ENCODE data around the gene DEFB132. TPM values are rescaled to one million over a fixed set of nuclear protein-coding genes. Genes with fewer than 3 reads are reported as not detected.

Gene DEFB132
- total and polyA plus RNA-seq, 2 of the 13 experiments (the other 11 are each of a cell fraction or from before 2014, with no cell fraction given) = not detected

DNA sequence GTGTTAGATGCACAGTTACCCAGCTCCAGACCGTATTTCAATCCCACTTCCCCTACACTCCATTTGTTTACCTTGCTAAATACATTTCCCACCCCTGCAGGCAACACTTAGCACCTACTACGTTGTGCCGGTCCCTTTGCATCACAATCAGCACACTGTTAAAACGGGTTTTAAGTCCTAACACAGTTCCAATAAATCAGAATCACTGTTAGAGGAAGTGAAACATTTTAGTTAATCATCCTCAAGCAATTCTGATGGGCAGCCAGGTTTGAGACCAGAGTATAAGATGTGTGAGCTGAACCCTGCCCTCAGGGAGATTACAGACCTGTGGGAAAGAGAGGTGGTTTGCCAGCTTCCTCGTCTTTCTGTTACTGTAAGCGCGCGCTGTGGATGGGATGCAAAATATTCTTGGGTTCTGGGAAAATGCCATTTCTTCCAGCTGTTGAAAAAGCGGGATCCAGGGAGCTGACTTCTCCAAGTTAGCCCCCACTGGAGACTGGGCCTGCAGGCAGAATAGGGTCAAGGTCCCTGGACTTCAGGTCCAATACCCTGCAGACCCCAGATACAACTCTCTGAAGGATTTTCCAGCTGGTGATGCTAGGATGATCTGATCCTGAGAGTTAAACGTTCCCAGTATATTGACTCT, 42.9 kb downstream of the DEFB132 start (continued):
- TF ChIP-seq HOXD1 (CRISPR knock-in tag; IDR thresholded peaks at IDR 0.05) (0 out of 2 replicates have a peak, but pooled peaks have one; percentile 13), ZNF772 (CRISPR knock-in tag; IDR thresholded peaks at IDR 0.05) (no peak), REXO4 (CRISPR knock-in tag; IDR thresholded peaks at IDR 0.05; ENCODE audit: borderline replicate concordance) (no peak), ZC3H4 (CRISPR knock-in tag; IDR thresholded peaks at IDR 0.05; ENCODE audit: borderline replicate concordance) (peak; percentile 63), KLF16 (CRISPR knock-in tag; IDR thresholded peaks at IDR 0.05) (0 out of 4 replicates have a peak, but pooled peaks of 1 of the 2 experiments have one; percentile 40), TEAD2 (CRISPR knock-in tag; IDR thresholded peaks at IDR 0.05) (no peak)

DNA sequence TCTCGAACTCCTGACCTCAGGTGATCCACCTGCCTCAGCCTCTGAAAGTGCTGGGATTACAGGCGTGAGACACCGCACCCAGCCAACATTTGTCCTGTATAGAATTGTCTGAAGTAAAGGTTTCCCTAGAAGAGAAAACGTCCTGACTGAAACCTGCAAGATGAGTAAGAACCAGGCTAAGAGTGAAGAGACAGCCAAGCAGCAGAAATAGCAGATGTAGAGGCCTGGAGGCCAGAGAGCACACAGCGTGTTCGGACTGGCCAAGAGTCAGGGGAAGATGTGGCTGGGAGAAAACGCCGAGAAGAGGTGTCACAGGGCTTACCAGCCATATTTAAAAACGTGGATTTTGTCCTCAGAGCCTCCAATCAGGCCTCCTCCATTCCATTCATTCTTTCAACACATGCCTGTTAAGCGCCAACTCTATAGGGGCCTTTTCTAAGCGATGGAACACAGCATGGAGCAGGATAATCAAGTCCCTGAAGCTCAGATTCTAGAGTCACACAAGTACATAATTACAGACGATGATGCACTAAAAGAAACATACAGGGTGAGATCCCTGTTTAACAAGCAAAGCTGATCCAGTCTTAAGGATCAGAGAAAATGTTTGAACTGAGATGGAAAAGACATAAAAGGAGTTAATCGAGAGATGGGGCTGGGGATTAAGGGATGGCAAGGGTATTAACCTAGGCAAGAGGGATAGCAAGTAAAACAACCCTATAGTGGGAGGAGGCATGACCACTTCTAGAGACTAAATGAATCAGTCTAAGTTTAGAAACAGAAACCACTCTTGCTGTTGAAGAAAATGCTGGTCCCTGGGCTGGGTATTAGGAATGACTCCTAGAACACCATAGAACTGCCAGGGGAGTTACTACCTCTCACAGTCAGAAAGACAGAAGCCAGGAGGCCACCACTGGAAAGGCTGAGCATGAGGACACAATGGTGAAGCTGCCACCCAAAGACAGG, 44.6 kb downstream of the DEFB132 start:
- H2AFZ ChIP-seq (ENCODE audit: low read length) = no peak overlapping the region
- H3K4me1 ChIP-seq (ENCODE audit: insufficient read depth, low read length) = peaks cover 37% of the 10 kb centered on the region
- ATAC-seq = no peak
- no TSS peak for BruUV-seq (replicated peaks)
- H3K27me3 ChIP-seq (ENCODE audit: control insufficient read depth in 1 of 2, insufficient read depth in 2 of 2, low read length in 2 of 2) = no peaks in the 10 kb centered on the region; a peak in 1 of 5 replicates
- H4K20me1 ChIP-seq (ENCODE audit: insufficient read depth, low read length) = peaks cover 25% of the 10 kb centered on the region
- ChIA-PET POLR2A (interaction anchor here (1.0 to 8.1 kb wide), 6 partner anchors 23 to 68 kb away, joined by 3 to 106 read pairs (median 5); partner anchors contain the start of genes NRSN2 and SOX12), CTCF (ENCODE audit: low intra/inter-chr PET ratio, low total read pairs) (no interaction called here)
- no peaks in the 10 kb centered on the region for H3K9me3 ChIP-seq (ENCODE audit: low read length)
- no peak for FAIRE-seq
- TF ChIP-seq, protein P1, sequence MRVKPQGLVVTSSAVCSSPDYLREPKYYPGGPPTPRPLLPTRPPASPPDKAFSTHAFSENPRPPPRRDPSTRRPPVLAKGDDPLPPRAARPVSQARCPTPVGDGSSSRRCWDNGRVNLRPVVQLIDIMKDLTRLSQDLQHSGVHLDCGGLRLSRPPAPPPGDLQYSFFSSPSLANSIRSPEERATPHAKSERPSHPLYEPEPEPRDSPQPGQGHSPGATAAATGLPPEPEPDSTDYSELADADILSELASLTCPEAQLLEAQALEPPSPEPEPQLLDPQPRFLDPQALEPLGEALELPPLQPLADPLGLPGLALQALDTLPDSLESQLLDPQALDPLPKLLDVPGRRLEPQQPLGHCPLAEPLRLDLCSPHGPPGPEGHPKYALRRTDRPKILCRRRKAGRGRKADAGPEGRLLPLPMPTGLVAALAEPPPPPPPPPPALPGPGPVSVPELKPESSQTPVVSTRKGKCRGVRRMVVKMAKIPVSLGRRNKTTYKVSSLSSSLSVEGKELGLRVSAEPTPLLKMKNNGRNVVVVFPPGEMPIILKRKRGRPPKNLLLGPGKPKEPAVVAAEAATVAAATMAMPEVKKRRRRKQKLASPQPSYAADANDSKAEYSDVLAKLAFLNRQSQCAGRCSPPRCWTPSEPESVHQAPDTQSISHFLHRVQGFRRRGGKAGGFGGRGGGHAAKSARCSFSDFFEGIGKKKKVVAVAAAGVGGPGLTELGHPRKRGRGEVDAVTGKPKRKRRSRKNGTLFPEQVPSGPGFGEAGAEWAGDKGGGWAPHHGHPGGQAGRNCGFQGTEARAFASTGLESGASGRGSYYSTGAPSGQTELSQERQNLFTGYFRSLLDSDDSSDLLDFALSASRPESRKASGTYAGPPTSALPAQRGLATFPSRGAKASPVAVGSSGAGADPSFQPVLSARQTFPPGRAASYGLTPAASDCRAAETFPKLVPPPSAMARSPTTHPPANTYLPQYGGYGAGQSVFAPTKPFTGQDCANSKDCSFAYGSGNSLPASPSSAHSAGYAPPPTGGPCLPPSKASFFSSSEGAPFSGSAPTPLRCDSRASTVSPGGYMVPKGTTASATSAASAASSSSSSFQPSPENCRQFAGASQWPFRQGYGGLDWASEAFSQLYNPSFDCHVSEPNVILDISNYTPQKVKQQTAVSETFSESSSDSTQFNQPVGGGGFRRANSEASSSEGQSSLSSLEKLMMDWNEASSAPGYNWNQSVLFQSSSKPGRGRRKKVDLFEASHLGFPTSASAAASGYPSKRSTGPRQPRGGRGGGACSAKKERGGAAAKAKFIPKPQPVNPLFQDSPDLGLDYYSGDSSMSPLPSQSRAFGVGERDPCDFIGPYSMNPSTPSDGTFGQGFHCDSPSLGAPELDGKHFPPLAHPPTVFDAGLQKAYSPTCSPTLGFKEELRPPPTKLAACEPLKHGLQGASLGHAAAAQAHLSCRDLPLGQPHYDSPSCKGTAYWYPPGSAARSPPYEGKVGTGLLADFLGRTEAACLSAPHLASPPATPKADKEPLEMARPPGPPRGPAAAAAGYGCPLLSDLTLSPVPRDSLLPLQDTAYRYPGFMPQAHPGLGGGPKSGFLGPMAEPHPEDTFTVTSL (CRISPR knock-in tag; IDR thresholded peaks at IDR 0.05; ENCODE audit: borderline replicate concordance) = no peak
- TF ChIP-seq PHF8 (CRISPR knock-in tag; IDR thresholded peaks at IDR 0.05) = 0 out of 2 replicates have a peak, but pooled peaks have one; percentile 7
- TF ChIP-seq KLF13 (CRISPR knock-in tag; IDR thresholded peaks at IDR 0.05) = 0 out of 2 replicates have a peak, but pooled peaks have one; percentile 52
- TF ChIP-seq HMGXB4 (CRISPR knock-in tag; IDR thresholded peaks at IDR 0.05; ENCODE audit: borderline replicate concordance in 1 of 2, low read depth in 1 of 2) = 0 out of 4 replicates have a peak, but pooled peaks of 1 of the 2 experiments have one; percentile 9
- no peak overlapping the region for H3K4me3 ChIP-seq (replicated peaks in 1 of 3; ENCODE audit: insufficient read depth in 1 of 3, low read depth in 2 of 3, low read length in 3 of 3)
- H3K79me2 ChIP-seq (ENCODE audit: insufficient read depth, low read length) = peaks cover 40% of the 10 kb centered on the region
- in situ Hi-C loops (cut with HindIII; ENCODE audit: extremely low pct_ligation_motif_present, low pct_unique_long_range_greater_than_20kb) (no loop called here), intact Hi-C loops (cut with micrococcal nuclease; ENCODE audit: unreplicated experiment) (no loop called here)
- WGBS (ENCODE audit: low lambda C conversion rate) = 93% methylated on average over 13 of the region's 13 CpGs
- no peaks in the 10 kb centered on the region for H3K36me3 ChIP-seq (replicated peaks in 1 of 2; ENCODE audit: control insufficient read depth in 1 of 2, insufficient read depth in 2 of 2, low read length in 2 of 2)
- H3K9ac ChIP-seq (ENCODE audit: insufficient read depth, low read depth, low read length) = no peak overlapping the region
- no peak for DNase-seq (ENCODE audit: low spot score)
- no peak overlapping the region for H3K4me2 ChIP-seq (ENCODE audit: low read depth, low read length)
- H3K27ac ChIP-seq (ENCODE audit: extremely low read length, insufficient read depth, low read length) = no peak overlapping the region

Measured in HepG2 (cell line).